Sigmoid colon (tissue), 7 donors: ENCODE data around the gene MKKS. TPM values are rescaled to one million over a fixed set of nuclear protein-coding genes. Genes with fewer than 3 reads are reported as not detected.

Source experiments
- DNase-seq: peaks from one replicate; pipeline ENCODE4 v3.0.0-alpha.2; 2019
- H3K27ac ChIP-seq, 4 donors: fragments of 200-600 bp; sonication (generic); one replicate each; pipeline ENCODE4 v1.5.1; 2016 to 2019; ENCODE audit warnings: mild to moderate bottlenecking in 1 of 4
- H3K27me3 ChIP-seq, 3 donors: fragments of 200-600 bp; sonication (generic); one replicate each; pipeline ENCODE4 v1.5.1; 2019; ENCODE audit warnings: mild to moderate bottlenecking in 1 of 3
- H3K36me3 ChIP-seq, 4 donors: fragments of 200-600 bp; sonication (generic); one replicate each; pipeline ENCODE4 v1.5.1; 2016 to 2019
- H3K4me1 ChIP-seq, 4 donors: fragments of 200-600 bp; sonication (generic); one replicate each; pipeline ENCODE4 v1.5.1; 2017 to 2019
- H3K4me3 ChIP-seq, 4 donors: fragments of 200-600 bp; sonication (generic); one replicate each; pipeline ENCODE4 v1.5.1; 2017 to 2019; ENCODE audit warnings: mild to moderate bottlenecking in 2 of 4, moderate library complexity in 1 of 4
- H3K9me3 ChIP-seq, 4 donors: fragments of 200-600 bp in 3 of 4; sonication (generic) in 3 of 4; one replicate each; pipeline versions ENCODE4 v1.5.1 to v1.6.1; 2013 to 2019
- EP300 ChIP-seq, 4 donors: sonication (generic); formaldehyde crosslinking; IDR thresholded peaks; one replicate each; pipeline ENCODE4 v1.6.1; 2017; ENCODE audit warnings: antibody characterized with exemption in 4 of 4
- POLR2A ChIP-seq, 2 donors: fragments of 450-650 bp; IDR thresholded peaks; one replicate each; pipeline ENCODE4 v1.6.1; 2016; ENCODE audit warnings: antibody characterized with exemption in 2 of 2, mild to moderate bottlenecking in 2 of 2, moderate library complexity in 2 of 2
- POLR2AphosphoS5 ChIP-seq, 4 donors: sonication (generic); formaldehyde crosslinking; IDR thresholded peaks; one replicate each; pipeline ENCODE4 v1.6.1; 2017; ENCODE audit warnings: antibody characterized with exemption in 4 of 4
- WGBS, 2 donors: extraction: QIAGEN DNeasy Blood & Tissue Kit; methylation state at CpG; one replicate each; pipeline ENCODE4 v1.1.7; 2013; 5-methylcytosine and 5-hydroxymethylcytosine counted together
- intact Hi-C: fragments of 100-400 bp; cut with DNase I; formaldehyde crosslinking; loops from one replicate; pipeline ENCODE4 v1.15.1; 2023
- polyA plus RNA-seq, 3 donors: library from polyadenylated mRNA; stranded (reverse); fragments of 200-250 nt; gene quantifications; one replicate each; pipeline ENCODE4 v1.2.3, GENCODE V29; 2013
- total RNA-seq, 4 donors: library from RNA; depleted of rRNA; stranded (reverse); fragments of >200 nt; gene quantifications; one replicate each; pipeline ENCODE4 v1.1.0, GENCODE V29; 2016
- TF ChIP-seq, protein P1 (sequence below), 4 experiments: fragments of 450-650 bp in 3 of 4; fragments of 200-600 bp in 1 of 4; IDR thresholded peaks; one replicate each; pipeline ENCODE4 v1.5.1; 2016 to 2019; ENCODE audit warnings: antibody characterized with exemption in 4 of 4, mild to moderate bottlenecking in 3 of 4, moderate library complexity in 2 of 4
- donor health status: healthy with polysubstance abuse.
- donor health status: Bipolar disorder and iron deficiency.
- donor health status: healthy.

MKKS gene
- total and polyA plus RNA-seq, 7 donors, result 16.2 to 29.8 (median 19.9) TPM

DNA sequence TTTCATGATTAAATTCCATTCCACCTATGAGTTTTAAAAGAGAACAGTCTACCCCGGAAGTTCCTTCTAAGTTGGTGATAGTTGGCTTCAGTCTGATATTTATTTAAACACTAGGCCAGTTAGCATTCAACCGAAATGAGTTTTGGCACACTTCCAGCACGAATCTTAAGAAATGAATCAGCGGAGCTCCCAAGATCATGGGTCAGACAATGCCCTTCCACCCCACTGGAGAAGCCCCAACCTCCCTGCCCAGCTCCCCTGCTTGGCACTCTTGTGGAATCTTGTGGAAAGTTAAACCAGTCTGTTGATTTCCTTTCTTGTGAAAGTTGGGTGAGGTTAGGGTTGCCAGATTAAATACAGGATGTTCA, 64.3 kb downstream of the MKKS start:
- Histone ChIP-seq H3K27me3 (no peaks in the 10 kb centered on the region), H3K36me3 (no peaks in the 10 kb centered on the region), H3K27ac (no peak overlapping the region), H3K9me3 (no peaks in the 10 kb centered on the region), H3K4me3 (no peak overlapping the region), H3K4me1 (no peaks in the 10 kb centered on the region)
- intact Hi-C loops, result no loop called here
- TF ChIP-seq, protein P1, sequence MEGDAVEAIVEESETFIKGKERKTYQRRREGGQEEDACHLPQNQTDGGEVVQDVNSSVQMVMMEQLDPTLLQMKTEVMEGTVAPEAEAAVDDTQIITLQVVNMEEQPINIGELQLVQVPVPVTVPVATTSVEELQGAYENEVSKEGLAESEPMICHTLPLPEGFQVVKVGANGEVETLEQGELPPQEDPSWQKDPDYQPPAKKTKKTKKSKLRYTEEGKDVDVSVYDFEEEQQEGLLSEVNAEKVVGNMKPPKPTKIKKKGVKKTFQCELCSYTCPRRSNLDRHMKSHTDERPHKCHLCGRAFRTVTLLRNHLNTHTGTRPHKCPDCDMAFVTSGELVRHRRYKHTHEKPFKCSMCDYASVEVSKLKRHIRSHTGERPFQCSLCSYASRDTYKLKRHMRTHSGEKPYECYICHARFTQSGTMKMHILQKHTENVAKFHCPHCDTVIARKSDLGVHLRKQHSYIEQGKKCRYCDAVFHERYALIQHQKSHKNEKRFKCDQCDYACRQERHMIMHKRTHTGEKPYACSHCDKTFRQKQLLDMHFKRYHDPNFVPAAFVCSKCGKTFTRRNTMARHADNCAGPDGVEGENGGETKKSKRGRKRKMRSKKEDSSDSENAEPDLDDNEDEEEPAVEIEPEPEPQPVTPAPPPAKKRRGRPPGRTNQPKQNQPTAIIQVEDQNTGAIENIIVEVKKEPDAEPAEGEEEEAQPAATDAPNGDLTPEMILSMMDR (IDR thresholded peaks at IDR 0.05), result no peak
- TF ChIP-seq POLR2A (IDR thresholded peaks at IDR 0.05) (no peak), POLR2AphosphoS5 (IDR thresholded peaks at IDR 0.05) (no peak), EP300 (IDR thresholded peaks at IDR 0.05) (no peak)
- DNase-seq, result no peak
- 15 to 55% methylated on average over 4 of the region's 4 CpGs for WGBS, 2 donors

DNA sequence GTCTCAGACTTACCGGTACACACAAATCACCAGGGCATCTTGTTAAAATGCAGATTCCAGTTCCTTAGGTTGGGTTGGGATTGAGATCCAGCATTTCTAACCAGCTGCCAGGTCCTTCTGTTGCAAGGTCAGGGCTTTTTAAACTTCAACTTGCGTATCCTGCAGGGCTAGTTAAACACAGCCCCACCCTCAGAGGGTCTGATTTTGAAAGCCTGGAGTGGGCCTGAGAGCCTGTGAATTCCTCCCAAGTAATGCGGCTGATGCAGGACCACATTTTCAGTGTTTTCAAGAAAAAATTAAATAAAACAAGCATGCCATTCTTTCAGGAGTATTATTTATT, 65.3 kb downstream of the MKKS start:
- no peaks in the 10 kb centered on the region for H3K4me1 ChIP-seq
- WGBS, 2 donors, result 84 to 94% methylated on average over 3 of the region's 3 CpGs

DNA sequence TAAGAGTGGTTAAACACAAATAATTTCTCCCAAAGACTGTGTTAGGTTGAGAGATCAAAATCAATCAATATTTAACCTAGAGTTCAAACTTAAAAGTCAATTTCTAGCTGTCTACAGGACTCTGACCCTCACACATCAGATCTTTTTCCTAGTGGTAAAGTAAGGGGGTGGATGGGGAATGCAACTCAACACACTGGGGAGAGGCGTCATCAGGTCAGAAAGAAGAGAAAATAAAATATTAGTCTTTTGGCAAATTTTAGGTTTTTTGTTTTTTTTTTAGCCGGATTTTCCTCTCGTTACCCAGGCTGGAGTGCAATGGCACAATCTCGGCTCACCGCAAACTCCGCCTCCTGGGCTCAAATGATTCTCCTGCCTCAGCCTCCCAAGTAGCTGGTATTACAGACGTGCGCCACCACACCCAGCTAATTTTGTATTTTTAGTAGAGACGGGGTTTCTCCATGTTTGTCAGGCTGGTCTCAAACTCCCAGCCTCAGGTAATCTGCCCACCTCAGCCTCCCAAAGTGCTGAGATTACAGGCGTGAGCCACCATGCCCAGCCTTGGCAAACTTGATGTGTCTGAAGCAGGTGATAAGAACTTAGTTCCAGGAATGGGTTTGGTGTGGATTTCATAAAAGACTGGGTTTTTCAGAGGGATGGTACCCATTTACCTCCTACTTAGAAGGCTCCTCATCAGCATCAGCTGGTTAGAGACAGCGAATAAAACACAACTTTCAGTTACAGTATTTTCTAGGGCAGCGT, 65.9 kb downstream of the MKKS start:
- TF ChIP-seq EP300 (IDR thresholded peaks at IDR 0.05), result no peak
- TF ChIP-seq POLR2A (IDR thresholded peaks at IDR 0.05), result no peak
- no peak for TF ChIP-seq POLR2AphosphoS5 (IDR thresholded peaks at IDR 0.05)
- TF ChIP-seq, protein P1 (IDR thresholded peaks at IDR 0.05), result no peak
- 94 to 95% methylated on average over 12 of the region's 12 CpGs for WGBS, 2 donors
- H3K27ac ChIP-seq, result no peak overlapping the region

More for the DNA sequence above, 65.3 kb downstream of the MKKS start:
- intact Hi-C loops, result no loop called here
- H3K4me3 ChIP-seq, result no peak overlapping the region
- H3K36me3 ChIP-seq, result no peaks in the 10 kb centered on the region
- H3K27ac ChIP-seq, result no peak overlapping the region
- no peaks in the 10 kb centered on the region for H3K27me3 ChIP-seq
- H3K9me3 ChIP-seq, result no peaks in the 10 kb centered on the region
- TF ChIP-seq, protein P1 (IDR thresholded peaks at IDR 0.05), result no peak
- no peak for TF ChIP-seq POLR2AphosphoS5 (IDR thresholded peaks at IDR 0.05)
- TF ChIP-seq EP300 (IDR thresholded peaks at IDR 0.05), result no peak
- TF ChIP-seq POLR2A (IDR thresholded peaks at IDR 0.05), result no peak
- DNase-seq, result no peak

DNA sequence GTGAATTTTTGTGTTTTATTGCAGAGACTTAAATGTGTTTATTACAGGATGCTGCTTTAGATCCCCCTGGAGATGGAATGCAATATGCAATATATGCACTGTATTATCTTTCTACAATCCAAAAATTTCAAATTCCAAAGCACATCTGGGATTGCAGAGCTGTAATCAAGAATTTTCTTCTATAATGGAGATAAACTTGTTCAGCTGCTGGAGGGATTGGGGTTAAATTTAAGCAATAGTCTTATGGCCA, 66.4 kb downstream of the MKKS start:
- no peak overlapping the region for H3K27ac ChIP-seq
- H3K27me3 ChIP-seq, result no peaks in the 10 kb centered on the region
- TF ChIP-seq POLR2AphosphoS5 (IDR thresholded peaks at IDR 0.05), result no peak
- TF ChIP-seq POLR2A (IDR thresholded peaks at IDR 0.05), result no peak
- TF ChIP-seq, protein P1 (IDR thresholded peaks at IDR 0.05), result no peak
- TF ChIP-seq EP300 (IDR thresholded peaks at IDR 0.05), result no peak
- no peaks in the 10 kb centered on the region for H3K9me3 ChIP-seq
- no peaks in the 10 kb centered on the region for H3K4me1 ChIP-seq
- DNase-seq, result no peak
- no peaks in the 10 kb centered on the region for H3K36me3 ChIP-seq
- no peak overlapping the region for H3K4me3 ChIP-seq
- intact Hi-C loops, result no loop called here

More for the DNA sequence above, 65.9 kb downstream of the MKKS start:
- Histone ChIP-seq H3K9me3 (no peaks in the 10 kb centered on the region), H3K36me3 (no peaks in the 10 kb centered on the region), H3K27me3 (no peaks in the 10 kb centered on the region), H3K4me1 (no peaks in the 10 kb centered on the region), H3K4me3 (no peak overlapping the region)
- DNase-seq, result no peak
- intact Hi-C loops, result no loop called here
